Stimulated activated CD8-positive, alpha-beta memory T cell treated with anti-CD3 and anti-CD28 coated beads, Interleukin-4, amount 100 ng/mL, for 24 hours (primary cell): ENCODE data around the gene COX8C.

Experiments
- DNase-seq: peaks from one replicate; pipeline ENCODE4 v3.0.0-alpha.2; 2020; ENCODE audit warnings: low read depth

The COX8C gene

DNA sequence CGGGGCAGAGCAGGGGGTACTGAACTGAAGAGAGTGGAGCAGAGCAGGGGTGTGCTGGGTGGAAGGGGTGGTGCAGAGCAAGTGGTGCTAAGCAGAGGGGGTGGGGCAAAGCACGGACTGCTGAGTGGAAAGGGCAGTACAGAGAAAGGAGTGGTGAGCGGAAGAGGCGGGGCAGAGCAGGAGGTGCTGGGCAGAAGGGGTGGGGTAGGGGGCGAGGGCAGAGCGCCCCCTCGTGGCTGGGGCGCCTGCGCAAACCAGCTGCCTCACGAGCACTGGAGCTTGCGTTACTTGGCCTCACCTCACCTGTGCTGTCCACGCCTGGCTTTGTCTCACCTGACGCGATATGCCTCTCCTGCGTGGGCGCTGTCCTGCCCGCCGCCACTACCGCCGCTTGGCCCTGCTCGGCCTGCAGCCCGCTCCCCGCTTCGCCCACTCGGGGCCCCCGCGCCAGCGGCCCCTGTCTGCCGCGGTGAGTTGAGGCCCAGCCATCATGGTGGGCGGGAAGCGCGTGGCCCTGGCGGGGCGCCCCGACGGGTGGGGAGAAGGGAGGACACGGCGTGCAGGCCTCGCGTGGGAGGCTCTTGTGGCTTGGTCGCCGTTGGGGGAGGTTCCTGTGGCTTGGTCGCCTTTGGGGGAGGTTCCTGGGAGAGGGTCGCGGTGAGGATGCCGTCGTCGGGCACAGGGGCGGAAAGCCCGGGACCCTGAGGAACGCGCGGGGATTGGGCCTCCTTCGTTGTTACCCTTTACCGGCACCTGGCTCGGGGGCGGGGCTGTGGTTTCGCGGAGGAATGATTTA lies at the start of gene COX8C:
TSS of gene COX8C (plus strand) at position 257 of the 796 bp plus-strand sequence. CDS start at position 344, 87 bp downstream.
- no peak for DNase-seq

DNA sequence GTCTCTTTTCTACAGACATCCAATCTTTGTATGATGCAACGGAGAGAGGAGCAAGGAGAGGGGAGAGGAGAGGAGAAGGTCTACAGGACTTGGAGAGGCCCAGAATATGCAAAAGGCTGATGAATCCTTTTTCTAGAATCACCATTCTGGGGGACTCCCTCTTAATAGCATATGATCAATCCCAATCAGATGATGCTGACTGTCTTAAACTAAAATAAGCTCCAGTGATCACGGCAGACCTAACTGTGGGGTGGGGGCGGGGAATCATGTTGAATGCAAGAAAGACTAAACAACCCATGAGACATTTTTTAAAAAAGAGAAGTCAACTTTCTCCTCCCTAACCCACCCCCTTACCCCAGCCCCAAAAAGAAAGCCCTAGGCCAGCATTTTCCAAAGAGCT lies 47.6 kb upstream of the COX8C start:
- no peak for DNase-seq

DNA sequence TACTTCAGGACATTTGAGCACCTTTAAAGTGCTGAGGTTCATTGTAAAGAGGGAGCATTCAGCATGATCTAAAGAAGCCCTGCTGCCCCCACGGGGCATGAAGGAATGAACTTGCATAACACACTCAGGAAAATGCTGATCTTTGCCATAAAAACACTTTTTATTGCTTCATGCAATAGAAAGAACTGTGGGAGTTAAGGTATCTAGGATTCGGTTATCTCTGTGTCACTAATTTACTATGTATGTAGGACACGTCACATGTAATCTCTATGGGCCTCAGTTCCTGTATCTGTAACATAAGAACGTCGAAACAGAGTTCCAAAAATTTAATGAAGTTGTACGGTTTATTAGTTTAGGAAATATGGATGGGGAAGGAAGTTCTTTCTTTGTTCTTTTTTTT lies 47.1 kb upstream of the COX8C start:
- no peak for DNase-seq

DNA sequence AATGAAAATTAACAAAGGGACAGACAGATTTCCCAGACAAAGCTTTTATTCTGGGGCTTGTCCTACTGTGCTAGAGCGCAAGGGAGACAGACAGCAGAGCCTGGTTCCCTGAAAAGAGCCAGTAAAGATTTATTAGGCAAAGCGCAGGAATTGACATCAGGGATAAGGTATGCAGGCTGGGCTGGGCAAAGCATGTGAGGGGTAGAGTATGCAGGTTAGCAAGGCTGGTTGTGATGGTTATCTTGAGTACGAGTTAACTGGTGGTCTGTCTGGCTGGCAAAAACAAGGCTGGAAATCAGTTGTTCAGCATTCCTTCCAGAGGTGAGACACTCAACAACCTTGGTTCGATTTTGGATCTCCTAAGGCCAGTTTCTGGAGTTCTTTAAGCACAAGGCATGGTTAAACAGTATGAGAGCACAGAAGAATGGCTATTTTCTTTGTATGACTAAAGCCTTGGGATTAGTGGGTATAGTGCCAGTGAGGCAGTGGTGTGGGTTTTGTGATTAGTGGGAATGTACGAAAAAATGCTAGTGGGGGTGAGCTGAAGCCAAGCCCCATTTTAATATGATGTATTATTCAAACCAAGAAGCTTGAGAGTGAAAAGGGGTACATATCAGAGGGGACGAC lies 45.0 kb upstream of the COX8C start:
- DNase-seq, result no peak

- DNase-seq, result no peak
Measured at GRCh38 chr14:93302688-93303581, 44.0 kb upstream of the COX8C start.

GRCh38 chr14:93303659-93304058 lies 43.3 kb upstream of the COX8C start:
- no peak for DNase-seq

GRCh38 chr14:93304771-93305170 lies 42.2 kb upstream of the COX8C start:
- DNase-seq, result no peak

DNA sequence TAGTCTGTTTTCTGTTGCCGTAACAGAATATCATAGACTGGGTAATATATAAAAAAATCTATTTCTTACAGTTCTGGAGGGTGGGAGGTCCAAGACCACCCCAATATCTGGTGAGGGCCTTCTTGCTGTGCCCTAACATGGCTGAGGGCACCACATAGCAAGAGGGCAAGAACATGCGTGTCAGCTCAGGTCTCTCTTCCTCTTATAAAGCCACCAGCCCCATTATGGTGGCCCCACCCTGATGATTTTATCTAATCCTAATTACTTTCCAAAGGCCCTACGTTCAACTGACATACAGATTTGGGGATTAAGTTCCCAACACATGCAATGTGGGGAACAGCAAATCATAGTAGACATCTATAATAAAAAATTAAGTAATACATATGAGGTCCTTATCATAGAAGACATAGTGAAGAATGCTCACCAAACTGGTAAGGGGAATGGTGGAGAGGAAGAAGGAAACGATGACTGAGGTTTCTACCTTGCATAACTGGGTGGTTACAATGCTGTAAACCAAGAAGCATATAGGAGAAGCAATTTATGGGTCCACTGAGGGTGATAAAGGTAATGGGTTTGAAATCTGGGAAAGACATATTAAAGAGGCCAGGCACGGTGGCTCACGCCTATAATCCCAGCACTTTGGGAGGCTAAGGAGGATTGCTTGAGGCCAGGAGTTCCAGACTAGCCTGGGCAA lies 41.1 kb upstream of the COX8C start:
- DNase-seq, result no peak

DNA sequence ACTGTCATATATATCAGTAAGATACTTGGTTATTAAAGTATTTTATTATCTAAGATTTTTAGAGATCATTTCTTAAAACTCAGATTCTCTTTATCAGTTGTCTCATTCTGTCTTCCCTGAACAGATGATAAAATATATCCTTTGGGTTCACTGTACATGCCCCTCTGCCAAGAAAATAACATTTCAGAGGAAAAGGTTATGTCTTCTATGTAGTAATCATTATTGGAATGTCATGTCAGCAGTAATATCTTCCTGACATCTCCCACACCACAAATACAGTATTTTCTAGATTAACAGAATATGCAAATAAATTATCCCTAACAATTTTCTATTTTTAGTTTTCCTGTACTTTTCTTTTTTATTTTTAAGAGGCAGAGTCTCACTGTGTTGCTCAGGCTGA lies 40.2 kb upstream of the COX8C start:
- DNase-seq, result no peak

- no peak for DNase-seq
Measured at GRCh38 chr14:93308686-93309345, 38.2 kb upstream of the COX8C start.

- DNase-seq, result no peak
Measured at GRCh38 chr14:93309427-93309966, 37.5 kb upstream of the COX8C start.

- DNase-seq, result no peak
Measured at GRCh38 chr14:93311082-93311481, 35.9 kb upstream of the COX8C start.

DNA sequence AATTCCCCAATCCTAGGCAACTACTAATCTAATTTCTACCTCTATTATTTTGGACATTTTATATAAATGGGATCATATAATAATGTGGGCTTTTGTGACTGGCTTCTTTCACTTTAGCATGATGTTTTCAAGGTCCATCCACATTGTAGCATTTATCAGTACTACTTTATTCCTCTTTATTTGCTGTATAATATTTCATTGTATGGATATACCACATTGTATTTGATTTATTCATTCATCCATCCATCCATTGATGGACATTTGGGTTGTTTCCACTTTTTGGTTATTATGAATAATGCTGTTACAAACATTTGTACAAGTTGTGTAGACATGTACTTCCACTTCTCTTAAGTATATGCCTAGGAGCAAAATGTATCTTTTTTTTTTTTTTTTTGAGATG lies 31.4 kb upstream of the COX8C start:
- no peak for DNase-seq

GRCh38 chr14:93316716-93317115 lies 30.3 kb upstream of the COX8C start:
- no peak for DNase-seq

DNA sequence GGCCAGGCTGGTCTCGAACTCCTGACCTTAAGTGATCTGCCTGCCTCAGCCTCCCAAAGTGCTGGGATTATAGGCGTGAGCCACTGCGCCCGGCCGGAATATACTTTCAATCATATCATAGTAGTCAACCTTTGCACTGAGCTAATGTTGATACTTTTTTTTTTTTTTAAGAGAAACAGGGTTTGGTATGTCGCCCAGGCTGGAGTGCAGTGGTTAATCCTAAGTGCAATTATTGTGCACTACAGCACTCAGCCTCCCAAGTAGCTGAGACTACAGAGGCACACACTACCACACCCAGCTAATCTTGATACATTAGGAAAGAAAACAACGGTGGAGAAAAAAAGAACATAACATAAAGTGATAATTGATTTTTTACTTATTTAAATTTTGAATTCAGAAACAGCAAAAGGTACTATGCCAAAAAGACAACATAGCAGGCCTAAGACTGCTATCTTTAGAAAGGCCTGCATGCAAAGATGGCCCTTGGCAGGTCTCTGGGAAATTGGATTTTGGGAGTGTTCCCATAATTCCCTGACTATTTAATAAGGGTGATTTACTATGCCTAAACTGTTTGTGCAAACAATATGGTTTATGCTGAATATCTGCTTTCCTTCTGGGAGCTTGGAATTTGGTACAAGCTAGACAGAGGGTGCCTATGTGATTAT lies 29.6 kb upstream of the COX8C start:
- DNase-seq, result no peak

GRCh38 chr14:93317875-93318807 lies 28.8 kb upstream of the COX8C start:
- no peak for DNase-seq

GRCh38 chr14:93318927-93319326 lies 28.1 kb upstream of the COX8C start:
- no peak for DNase-seq

- no peak for DNase-seq
Measured at GRCh38 chr14:93319494-93319893, 27.5 kb upstream of the COX8C start.

DNA sequence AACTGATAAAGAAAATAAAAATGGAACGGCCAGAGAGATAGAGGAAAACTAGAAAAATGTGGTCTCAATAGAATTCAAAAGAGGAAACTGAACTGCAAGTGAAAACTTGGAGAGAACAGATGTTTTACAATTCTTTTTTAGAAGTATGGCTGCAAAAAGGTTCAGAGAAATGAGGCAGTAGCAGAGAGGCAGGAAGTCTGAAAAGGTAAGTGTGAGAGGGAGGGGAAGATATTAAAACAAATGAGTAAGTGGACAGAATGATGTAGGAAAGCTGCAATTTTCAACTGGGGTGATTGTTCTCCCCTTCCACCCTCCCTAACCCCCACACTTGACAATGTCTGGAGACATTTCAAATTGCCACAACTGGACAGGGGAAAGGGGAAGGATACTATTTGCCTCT lies 27.0 kb upstream of the COX8C start:
- no peak for DNase-seq

GRCh38 chr14:93320489-93320888 lies 26.5 kb upstream of the COX8C start:
- no peak for DNase-seq
